Gastroesophageal sphincter (tissue), 3 donors: Measurements from ENCODE around the gene STXBP6.

Experiments used
- EP300 ChIP-seq: sonication (generic); formaldehyde crosslinking; IDR thresholded peaks from one replicate; pipeline ENCODE4 v1.6.1; 2017; ENCODE audit warnings: antibody characterized with exemption, mild to moderate bottlenecking
- POLR2A ChIP-seq, 2 donors: fragments of 450-650 bp; IDR thresholded peaks; one replicate each; pipeline ENCODE4 v1.6.1; 2017; ENCODE audit warnings: antibody characterized with exemption in 2 of 2, mild to moderate bottlenecking in 2 of 2, moderate library complexity in 1 of 2
- TF ChIP-seq, protein P1 (sequence below), 4 experiments: fragments of 200-600 bp in 2 of 4; fragments of 450-650 bp in 2 of 4; sonication (generic) in 1 of 4; IDR thresholded peaks; one replicate each; pipeline ENCODE4 v1.5.1; 2017 to 2019; ENCODE audit warnings: antibody characterized with exemption in 4 of 4, mild to moderate bottlenecking in 2 of 4, moderate library complexity in 2 of 4

GRCh38 chr14:24935796-24936195, 114.2 kb downstream of the STXBP6 start:
- TF ChIP-seq, protein P1, sequence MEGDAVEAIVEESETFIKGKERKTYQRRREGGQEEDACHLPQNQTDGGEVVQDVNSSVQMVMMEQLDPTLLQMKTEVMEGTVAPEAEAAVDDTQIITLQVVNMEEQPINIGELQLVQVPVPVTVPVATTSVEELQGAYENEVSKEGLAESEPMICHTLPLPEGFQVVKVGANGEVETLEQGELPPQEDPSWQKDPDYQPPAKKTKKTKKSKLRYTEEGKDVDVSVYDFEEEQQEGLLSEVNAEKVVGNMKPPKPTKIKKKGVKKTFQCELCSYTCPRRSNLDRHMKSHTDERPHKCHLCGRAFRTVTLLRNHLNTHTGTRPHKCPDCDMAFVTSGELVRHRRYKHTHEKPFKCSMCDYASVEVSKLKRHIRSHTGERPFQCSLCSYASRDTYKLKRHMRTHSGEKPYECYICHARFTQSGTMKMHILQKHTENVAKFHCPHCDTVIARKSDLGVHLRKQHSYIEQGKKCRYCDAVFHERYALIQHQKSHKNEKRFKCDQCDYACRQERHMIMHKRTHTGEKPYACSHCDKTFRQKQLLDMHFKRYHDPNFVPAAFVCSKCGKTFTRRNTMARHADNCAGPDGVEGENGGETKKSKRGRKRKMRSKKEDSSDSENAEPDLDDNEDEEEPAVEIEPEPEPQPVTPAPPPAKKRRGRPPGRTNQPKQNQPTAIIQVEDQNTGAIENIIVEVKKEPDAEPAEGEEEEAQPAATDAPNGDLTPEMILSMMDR (IDR thresholded peaks at IDR 0.05), result no peak
- TF ChIP-seq POLR2A (IDR thresholded peaks at IDR 0.05) (no peak), EP300 (no peak)
